Liver (tissue), 2 donors: ENCODE data around the gene TXNIP.

ENCODE experiments used
- YY1 ChIP-seq: IDR thresholded peaks from 2 replicates; pipeline ENCODE4 v1.6.1; 2016; ENCODE audit warnings: antibody characterized with exemption, mild to moderate bottlenecking
- TF ChIP-seq, protein P1 (sequence below): fragments of 150-350 bp; IDR thresholded peaks from 2 replicates; pipeline ENCODE4 v1.5.1; 2017; ENCODE audit warnings: improper control_type of control experiment, low read depth, low read length; ENCODE audit not compliant: missing input control
- donor health status: healthy.

DNA sequence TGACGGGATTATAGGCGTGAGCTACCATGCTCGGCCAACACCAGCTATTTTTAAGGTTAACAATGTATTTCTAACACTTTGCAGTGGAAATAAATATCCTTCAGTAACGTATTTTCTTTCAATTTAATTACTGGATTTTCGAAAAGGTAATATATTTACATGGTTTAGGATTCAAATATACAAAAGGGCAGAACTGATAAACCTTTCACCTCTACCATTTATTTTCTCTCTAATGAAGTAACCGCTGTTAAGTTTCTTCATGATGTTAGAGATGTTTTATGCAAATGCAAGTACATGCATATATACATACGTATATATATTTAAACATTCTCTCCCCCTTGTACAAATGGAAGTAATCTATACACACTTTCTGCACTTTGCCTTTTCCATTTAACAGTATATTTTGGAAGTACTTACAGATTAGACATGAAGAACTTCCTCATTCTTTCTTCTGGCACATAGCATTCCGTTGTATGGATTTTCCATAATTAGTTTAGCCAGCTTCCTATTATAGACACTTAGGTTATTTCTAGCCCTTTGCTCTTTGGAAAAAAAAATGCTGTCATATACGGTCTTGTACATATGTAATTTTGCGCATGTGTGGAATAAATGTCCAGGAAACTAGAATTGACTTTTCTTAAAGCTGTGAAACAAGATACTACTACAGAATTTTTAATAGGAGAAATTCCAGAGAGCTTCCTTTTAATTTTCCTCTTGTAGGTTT lies 40.0 kb upstream of the TXNIP start:
- TF ChIP-seq, protein P1, sequence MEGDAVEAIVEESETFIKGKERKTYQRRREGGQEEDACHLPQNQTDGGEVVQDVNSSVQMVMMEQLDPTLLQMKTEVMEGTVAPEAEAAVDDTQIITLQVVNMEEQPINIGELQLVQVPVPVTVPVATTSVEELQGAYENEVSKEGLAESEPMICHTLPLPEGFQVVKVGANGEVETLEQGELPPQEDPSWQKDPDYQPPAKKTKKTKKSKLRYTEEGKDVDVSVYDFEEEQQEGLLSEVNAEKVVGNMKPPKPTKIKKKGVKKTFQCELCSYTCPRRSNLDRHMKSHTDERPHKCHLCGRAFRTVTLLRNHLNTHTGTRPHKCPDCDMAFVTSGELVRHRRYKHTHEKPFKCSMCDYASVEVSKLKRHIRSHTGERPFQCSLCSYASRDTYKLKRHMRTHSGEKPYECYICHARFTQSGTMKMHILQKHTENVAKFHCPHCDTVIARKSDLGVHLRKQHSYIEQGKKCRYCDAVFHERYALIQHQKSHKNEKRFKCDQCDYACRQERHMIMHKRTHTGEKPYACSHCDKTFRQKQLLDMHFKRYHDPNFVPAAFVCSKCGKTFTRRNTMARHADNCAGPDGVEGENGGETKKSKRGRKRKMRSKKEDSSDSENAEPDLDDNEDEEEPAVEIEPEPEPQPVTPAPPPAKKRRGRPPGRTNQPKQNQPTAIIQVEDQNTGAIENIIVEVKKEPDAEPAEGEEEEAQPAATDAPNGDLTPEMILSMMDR, result no peak
- TF ChIP-seq YY1, result no peak
